Adrenal gland (tissue), 5 donors: ENCODE measurements around the gene MICAL3.

Experiments used
- POLR2A ChIP-seq, 2 donors: fragments of 450-650 bp; IDR thresholded peaks; one replicate each; pipeline ENCODE4 v1.6.1; 2017; ENCODE audit warnings: antibody characterized with exemption in 2 of 2, mild to moderate bottlenecking in 2 of 2, moderate library complexity in 1 of 2
- TF ChIP-seq, protein P1 (sequence below), 6 experiments: fragments of 450-650 bp in 4 of 6; fragments of 200-600 bp in 2 of 6; sonication (generic) in 1 of 6; IDR thresholded peaks; 1 replicate in 5 of 6; 2 replicates in 1 of 6; pipeline versions ENCODE4 v1.5.1 to v1.8.0; 2016 to 2021; ENCODE audit warnings: antibody characterized with exemption in 6 of 6, mild to moderate bottlenecking in 2 of 6, moderate library complexity in 1 of 6
- donor health status: DM: no; HTN: no; CAD: no.

GRCh38 chr22:18059473-18059872 lies 35.1 kb upstream of the MICAL3 start:
- TF ChIP-seq, protein P1, sequence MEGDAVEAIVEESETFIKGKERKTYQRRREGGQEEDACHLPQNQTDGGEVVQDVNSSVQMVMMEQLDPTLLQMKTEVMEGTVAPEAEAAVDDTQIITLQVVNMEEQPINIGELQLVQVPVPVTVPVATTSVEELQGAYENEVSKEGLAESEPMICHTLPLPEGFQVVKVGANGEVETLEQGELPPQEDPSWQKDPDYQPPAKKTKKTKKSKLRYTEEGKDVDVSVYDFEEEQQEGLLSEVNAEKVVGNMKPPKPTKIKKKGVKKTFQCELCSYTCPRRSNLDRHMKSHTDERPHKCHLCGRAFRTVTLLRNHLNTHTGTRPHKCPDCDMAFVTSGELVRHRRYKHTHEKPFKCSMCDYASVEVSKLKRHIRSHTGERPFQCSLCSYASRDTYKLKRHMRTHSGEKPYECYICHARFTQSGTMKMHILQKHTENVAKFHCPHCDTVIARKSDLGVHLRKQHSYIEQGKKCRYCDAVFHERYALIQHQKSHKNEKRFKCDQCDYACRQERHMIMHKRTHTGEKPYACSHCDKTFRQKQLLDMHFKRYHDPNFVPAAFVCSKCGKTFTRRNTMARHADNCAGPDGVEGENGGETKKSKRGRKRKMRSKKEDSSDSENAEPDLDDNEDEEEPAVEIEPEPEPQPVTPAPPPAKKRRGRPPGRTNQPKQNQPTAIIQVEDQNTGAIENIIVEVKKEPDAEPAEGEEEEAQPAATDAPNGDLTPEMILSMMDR (IDR thresholded peaks at IDR 0.05), result no peak
- no peak for TF ChIP-seq POLR2A (IDR thresholded peaks at IDR 0.05)
